NCI-H1694 (cell line): ENCODE measurements around the gene EPN1.
"Not testable (repeated sequence)": the region's sequence is repeated elsewhere in the genome, so short reads cannot be mapped to it uniquely, and the experiment has no call there.

Experiments used
- DNase-seq: peaks from one replicate; lab custom pipeline; 2025; lab: John Stamatoyannopoulos, UW

The EPN1 gene

DNA sequence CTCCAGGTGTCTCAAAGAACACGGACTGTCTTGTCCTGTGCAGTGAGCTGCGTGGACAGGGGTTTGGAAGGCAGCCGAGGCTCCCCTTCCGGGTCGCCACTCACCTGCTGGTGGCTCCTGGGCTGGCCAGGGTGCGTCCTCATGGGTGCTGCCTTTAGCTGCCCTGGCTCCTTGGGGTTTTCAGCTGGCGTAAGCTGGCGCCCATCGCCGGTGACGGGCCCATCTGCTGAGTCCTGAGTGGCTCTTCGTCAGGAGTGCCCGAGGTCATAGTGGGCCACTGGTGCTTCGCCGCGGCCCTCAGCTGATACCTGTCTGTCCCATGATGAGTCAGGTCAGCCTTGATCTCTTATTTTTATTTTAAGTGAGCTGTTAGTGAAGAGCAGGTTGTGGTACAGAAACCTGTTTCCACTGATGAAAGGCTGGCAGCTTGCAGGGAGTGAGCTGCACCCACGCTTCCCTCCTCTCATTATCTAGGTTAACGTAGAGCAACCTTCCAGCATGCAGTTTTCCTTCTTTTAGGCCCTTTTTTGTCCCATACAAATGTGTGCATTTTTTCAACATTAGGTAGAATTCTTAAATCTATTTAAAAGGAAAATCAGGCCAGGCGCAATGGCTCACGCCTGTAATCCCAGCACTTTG, 18.4 kb downstream of the EPN1 start:
- DNase-seq: no peak

DNA sequence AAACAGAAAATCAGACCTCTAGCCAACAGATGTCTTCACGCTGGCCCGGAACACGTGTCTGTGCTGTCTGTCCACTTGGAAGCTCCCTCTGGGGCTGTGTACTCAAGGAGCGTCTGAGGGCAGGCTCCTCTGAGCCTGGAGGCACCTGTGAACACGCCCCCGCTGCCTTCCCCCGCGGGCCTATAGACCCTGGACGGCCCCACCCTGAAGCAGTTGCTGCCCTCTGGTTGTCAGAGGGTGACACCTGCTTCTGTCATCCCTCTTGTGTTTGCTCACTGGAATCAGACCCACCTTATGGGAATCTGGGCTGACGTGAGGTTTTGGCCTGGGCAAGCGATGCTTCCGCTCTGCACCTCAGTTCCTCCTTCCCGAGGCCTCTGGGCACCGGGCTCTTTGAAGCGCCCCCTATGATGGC, 19.2 kb downstream of the EPN1 start:
- no peak for DNase-seq

DNA sequence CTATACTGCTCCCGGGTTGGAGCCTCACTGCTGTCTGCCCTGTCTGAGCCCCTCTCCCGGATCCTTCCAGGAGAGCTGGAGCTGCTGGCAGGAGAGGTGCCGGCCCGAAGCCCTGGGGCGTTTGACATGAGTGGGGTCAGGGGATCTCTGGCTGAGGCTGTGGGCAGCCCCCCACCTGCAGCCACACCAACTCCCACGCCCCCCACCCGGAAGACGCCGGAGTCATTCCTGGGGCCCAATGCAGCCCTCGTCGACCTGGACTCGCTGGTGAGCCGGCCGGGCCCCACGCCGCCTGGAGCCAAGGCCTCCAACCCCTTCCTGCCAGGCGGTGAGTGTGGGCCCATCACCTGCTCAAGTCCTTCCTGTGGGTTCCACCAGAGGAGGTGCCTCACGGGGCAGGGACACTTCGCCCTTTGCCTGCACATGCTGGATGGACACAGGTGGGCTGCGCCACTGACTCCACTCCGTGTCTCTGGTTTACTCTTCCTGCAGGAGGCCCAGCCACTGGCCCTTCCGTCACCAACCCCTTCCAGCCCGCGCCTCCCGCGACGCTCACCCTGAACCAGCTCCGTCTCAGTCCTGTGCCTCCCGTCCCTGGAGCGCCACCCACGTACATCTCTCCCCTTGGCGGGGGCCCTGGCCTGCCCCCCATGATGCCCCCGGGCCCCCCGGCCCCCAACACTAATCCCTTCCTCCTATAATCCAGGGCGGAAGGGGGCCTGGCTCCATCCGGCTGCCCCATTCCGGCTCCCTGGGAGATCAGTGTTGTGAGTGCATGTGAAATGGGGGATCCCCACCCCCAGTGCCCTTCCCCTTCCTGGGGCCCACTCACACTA, 19.8 kb downstream of the EPN1 start:
- DNase-seq: no peak

DNA sequence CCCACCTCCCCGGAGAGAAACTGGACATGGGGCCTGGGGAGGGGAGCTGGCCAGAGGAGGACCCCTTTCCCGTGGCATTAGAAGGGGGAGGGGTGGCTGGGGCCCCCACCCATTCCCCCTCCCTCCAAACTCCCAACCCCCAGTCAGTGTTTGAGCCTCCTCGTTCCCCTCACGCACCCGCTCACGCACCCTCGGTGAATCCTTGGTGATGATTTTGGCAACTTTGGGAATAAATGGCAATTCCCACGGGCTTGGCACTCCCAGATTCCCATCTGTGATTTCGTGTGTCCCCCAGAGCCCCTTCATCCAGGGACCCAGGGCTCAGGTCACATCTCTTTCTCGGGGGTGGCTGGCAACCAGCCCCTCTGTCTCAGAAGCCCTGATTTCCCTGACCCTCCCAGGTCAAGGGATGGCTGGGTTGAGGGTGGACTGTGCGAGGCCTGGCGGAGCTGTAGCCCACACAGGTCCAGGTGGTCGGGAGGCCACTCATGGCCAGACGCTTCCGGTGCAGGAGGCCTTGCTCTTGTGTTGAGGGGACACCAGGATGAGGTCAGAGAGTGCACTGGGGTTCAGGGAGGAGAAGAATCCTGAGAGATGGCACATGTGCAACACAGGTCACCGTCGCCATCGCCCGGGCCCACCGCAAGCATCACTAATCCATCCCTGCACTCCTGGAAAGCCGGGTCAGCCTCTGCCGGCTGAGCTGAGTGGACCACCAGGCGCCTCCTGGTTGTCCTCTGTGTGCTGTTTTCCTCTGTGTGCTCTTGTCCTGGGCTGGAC, 20.7 kb downstream of the EPN1 start:
- no peak for DNase-seq

DNA sequence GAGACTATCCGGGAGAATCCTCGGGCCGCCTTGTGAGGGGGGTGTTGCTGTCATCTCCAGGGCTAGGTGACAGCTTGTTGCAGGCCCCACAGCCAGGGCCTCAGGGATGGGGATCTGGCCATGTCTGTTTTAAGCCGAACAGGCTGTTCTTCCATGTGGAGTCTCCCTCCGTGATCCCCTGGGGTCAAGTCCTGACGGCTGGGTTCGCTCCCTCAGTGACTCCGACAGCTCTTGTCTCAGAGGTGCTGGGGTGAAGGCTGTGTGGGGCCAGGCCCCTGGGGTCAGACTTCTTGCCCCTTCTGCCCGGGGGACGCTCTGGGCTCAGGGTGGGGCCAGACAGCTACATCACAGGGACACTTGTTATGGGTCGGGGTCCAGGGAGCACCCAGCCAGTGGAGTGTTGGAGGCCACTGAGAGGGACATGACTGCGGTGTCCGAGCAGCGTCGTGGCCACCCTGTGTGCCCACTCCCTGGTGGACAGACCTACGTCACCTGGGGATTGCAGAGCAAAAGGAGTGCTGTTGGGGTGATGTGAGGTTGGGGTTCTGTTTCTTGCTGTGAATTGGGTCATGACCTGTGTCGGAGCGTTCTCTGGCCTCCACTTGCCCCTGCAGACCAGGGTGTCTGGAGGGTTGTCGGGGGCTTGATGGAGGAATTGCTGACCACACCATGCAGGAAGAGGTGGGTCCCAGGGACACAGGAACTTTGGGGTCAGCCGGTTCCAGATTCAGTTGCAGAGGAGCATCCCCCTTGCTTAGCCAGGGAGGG, 21.5 kb downstream of the EPN1 start:
- DNase-seq: no peak

DNA sequence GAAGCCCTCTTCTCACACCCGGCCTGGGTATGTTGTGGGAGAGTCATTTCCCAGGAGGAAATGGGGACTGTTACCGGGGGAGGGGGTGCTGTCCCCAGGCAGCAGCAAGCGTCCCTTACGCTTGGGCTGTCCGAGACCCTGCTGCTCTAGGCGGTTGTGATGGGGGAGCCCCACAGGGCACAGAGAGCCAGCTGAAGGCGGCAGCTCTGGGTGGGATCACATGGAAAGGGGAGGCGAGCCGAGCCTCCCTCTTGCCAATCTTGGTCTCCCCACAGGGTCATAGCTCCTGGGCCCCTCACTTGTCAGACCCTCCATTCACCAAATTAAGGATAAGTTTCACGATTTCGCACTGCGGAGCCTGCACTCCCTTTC, 22.0 kb downstream of the EPN1 start:
- no peak for DNase-seq

DNA sequence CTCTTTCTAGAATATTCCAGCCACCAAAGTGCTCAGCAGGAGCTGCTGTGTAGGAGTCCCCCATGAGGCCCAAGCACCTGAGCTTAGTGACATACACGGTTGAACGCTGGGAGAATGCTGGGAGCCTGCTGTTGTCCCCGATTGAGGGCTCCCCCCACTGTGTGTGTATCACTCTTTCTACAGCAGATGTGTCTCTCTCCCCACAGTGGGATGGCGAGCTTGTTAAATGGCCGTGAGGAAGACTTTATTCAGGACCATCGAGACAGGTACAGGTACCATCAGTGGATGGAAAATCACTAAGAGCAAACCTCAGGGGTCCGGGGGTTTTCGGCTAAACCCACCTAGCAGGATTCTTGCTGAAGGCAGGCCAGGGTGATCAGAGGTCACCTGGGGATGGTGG, 22.7 kb downstream of the EPN1 start:
- DNase-seq: no peak

DNA sequence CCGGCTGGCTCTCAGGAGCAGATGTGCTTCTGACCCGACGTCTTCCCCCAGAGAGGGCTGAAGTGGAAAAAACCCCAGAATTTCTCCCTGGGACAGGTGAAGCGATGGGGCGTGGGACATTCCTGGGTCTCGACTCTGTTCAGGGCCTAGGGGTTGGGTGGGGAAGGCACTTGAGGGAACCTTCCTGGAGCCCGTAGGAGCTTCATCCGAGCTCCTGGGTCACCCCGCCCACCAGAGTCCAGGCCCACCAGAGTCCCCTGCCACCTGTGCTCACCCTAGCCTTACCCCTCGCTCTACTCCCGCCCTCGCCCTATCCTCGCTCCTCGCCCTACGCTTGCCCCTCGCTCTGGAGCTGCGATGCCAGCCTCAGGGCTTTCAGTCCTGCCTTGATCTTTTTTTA, 23.2 kb downstream of the EPN1 start:
- DNase-seq: no peak

DNA sequence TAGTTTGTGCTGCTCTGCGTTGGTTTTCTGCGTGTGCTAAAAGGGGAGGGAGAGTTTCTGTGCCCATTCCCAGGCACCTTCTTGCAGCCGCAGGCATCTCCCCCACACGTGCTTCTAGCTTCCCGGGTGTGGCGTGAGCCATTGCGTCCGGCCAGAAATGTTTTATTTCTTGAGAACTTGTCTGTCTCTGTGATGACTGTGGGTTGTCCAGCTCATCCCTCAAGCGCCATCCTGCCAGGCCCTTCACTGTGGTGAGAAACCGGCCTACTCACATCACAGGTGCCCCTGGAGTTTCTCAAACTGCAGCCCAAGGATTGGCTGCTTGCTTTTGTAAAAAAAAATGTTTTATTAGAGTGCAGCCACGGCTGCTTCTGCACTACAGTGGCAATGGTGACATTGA, 24.2 kb downstream of the EPN1 start:
- no peak for DNase-seq

DNA sequence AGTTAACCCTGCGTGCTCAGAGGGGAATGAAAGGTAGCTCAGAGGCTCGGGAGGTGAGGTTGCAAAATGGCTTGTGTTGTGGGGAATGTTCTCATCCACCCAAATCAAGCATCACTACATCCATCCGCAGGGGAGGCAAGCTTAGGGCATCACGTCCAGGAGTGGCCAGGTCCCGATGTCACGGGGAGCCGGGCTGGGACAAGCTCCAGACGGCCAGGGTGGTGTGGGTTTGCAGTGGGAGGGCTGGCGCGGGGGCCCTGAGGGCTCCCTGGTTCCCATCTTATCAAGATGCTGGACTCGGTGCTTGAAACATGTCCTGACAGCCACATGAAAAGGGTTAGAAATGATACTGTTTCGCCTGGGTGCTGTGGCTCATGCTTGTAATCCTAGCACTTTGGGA, 25.8 kb downstream of the EPN1 start:
- DNase-seq: no peak

DNA sequence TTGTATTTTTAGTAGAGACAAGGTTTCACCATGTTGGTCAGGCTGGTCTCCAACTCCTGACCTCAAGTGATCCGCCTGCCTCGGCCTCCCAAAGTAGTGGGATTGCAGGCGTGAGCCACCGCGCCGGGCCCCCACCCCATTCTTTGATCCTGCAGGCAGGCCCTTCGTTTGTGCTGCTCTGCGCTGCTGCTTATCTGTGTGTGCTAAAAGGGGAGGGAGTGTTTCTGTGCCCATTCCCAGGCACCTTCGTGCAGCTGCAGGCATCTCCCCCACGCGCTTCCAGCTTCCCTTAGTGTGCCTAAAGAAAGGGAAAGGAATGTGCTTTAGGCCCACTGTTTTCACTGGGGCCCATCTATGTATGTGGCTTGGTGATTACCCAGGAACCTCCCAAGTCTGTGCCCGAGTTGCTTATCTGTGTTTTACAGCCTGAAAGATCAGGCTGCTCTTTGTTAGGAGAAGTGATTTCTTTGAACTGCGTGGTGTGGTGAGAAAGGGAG, 27.2 kb downstream of the EPN1 start:
- no peak for DNase-seq

DNA sequence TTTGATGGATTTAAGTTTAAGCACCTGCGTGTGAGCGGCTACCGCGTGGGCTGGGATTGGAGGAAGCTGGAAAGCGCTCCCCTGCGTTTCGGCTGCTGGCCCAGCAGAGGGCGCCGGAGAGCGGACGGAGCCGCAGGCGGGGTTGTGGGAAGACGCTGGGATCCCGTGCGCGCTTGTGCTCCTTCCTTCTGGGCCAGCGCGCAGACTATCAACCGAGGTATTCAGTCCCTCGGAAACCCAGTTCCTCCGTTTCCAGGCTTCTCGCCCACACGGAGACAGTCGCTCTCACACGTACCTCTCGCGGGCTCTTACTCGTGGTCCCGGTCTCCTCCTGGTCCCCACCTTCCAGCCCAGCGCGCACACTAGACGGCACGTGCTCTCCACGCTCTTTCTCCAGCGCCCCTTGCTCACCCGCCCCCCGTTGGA, 28.8 kb downstream of the EPN1 start:
- peak; percentile 12 for DNase-seq

DNA sequence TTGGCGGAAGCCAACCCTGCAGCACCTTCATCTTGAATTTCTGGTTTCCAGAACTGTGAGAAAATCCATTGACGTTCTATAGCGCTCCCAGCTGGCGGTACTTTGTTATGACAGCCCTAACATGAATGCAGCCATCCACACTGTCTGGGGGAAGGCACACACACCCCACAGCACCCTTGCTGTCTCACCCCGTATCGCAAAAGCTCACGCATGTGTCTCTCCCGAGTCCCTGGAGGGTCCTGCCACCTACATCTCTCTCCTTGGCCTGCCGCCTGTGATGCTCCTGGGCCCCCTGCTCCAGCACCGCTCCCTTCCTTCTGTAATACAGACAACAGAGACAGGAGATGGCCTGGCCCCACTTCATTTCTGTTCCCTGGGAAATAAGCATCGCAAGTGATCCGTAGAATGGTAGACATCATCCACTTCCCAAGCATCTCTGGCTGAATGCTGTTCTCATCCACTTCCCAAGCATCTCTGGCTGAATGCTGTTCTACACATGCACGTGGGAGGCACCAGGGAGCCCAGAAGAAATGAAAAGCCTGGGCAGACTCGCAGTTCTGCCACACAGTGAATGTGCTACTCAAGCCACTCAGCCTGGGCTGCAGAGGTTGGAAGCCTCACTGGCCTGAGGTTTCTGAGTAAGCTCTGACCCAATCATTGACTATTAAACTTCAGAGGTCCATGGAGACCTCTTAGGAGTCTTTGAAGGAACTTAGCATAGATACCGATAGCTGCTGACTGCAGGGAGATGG, 29.6 kb downstream of the EPN1 start:
- DNase-seq: no peak

DNA sequence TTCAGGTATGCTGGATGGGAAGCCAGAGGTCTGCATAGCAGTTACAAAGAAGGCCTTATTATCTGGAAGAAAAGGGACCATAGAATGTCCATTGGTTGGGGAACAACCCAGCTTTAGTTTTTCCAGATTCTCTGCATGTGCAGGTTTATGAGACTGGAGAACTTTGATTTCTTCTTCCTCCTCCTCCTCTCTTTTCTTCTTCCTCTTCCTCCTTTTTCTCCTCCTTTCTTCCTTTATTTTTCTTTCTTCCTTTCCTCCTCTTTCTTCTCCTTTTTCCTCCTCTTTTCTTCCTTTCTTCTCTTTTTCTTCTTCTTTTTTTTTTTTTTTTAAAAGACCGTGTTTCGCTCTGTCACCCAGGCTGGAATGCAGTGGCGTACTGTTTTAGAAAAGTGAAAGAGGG, 30.9 kb downstream of the EPN1 start:
- no peak for DNase-seq

DNA sequence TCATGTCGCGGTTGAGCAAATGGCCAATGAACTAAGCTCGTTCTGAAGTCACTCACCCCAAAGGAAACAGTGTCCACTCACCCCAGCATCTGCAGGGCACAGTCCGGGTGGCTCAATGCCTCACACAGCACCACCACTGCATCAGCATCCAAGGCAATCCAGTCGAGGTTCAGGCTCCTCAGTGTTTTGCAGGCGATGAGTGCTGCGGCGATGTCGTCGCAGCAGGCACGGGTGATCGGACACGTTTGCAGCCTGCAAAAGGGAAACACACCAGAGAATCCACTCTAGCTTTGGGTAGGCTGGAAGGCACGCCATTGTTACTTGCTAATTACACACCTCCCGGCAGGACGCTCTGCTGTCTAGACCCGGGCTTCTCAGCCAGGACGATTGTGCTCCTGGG, 36.7 kb downstream of the EPN1 start:
- no peak for DNase-seq

DNA sequence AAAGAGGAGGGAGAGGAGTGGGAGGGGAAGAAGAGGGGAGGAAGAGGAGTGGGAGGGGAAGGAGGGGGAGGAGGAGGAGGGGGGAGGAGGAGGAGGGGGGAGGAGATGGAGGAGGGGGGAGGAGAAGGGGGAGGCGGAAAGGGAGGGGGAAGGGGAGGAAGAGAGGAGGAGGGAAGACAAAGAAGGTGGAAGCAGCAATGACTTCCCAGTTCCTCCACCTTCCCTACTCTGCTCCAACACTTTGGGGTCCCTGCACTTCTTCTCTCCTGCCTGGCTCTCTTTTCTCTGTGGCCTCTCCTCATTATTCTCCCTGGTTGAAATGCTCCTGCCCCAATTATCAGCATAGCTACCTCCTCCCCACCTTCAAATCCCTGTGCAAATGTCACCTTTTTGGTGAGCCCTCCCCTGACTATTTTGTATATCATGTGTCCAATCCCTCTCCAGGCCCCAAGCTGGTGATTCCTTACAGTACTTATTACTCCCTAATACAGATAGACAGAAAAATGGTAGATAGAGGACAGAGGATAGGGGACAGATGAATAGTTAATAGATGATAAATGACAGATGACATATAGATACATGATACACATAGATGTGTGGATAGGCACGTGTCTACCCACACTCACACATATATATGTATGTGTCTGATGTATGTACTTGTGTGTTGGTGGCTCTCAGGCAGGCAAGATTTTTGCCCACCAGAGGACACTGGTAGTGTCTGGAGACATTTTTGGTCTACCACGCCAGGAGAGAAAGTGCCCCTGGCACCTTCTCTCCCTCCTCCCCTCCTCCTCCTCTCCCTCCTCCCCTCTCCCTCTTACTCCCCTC, 38.0 kb downstream of the EPN1 start:
- no peak for DNase-seq

DNA sequence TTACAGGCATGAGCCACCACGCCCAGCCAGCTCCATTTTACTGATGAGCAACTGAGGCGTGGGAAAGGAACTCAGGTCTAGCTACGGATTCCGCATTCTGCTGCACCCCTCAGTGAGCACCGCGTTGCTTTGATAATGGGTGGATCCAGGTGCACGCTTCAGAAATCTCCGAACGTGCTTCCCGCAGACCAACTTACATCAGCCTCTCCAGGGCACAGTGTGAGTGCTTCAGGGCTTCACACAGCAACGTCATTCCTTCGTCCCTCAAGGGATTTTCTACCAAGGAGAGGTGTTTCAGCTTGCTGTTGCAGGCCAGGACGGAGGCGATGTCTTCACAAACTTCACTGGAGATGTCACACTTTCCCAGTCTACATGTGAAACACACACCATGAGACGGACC, 41.5 kb downstream of the EPN1 start:
- DNase-seq: no peak

DNA sequence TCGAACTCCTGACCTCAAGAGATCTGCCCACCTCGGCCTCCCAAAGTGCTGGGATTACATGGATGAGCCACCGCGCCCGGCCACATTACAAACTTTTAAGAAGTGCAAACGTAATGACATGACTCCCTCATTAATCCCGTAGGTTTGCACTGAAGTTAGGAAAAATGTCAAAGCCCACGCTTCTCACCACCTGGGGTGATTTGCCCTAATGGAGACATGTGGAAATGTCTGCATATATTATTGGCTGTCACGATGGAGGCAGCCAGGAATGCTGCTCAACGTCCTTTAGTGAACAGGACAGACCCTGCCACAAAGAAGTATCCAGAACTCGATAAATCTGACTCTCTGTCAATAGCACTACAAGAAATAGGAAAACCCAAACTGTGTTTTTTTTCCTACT, 42.2 kb downstream of the EPN1 start:
- no peak for DNase-seq

DNA sequence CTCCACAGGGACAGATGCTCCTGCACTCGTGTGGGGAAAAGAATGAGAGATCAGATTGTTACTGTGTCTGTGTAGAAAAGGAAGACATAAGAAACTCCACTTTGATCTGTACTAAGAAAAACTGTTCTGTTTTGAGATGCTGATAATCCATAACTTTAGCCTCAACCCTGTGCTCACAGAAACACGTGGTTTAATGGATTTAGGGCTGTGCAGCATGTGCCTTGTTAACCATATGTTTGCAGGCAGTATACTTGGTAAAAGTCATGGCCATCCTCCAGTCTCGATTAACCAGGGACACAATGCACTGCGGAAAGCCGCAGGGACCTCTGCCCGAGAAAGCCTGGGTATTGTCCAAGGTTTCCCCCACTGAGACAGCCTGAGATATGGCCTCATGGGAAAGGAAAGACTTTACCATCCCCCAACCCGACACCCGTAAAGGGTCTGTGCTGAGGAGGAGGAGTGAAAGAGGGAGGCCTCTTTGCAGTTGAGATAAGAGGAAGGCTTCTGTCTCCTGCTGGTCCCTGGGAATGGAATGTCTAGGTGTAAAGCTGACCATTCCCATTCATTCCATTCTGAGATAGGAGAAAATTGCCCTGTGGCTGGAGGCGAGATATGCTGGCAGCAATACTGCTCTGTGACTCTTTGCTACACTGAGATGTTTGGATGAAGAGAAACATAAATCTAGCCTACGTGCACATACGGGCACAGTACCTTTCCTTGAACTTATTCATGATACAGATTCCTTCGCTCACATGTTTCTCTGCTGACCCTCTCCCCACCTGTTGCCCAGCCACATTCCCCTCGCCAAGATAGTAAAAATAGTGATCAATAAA, 43.1 kb downstream of the EPN1 start:
- not testable (repeated sequence) for DNase-seq
